GM23338 (cell line): ENCODE measurements around the gene NDUFA12. TPM values are rescaled to one million over a fixed set of nuclear protein-coding genes. Genes with fewer than 3 reads are reported as not detected.

ENCODE experiments used
- ATAC-seq: fragments of 200-7000 bp; cut with Tn5 transposase; 3 replicates; pipeline ENCODE4 v1.9.1; 2020
- DNase-seq: peaks from one replicate; pipeline ENCODE4 v3.0.0-alpha.2; 2015; ENCODE audit warnings: low spot score
- H2AFZ ChIP-seq: fragments of 200-600 bp; sonication (generic); 2 replicates; pipeline ENCODE4 v1.8.0; 2016; ENCODE audit warnings: antibody characterized with exemption, mild to moderate bottlenecking, moderate library complexity
- H3F3A ChIP-seq: fragments of 200-600 bp; sonication (generic); replicated peaks from 2 replicates; pipeline ENCODE4 v1.8.0; 2017; ENCODE audit warnings: antibody characterized with exemption, mixed run types, low read depth
- H3K27ac ChIP-seq: fragments of 200-600 bp; sonication (generic); 2 replicates; pipeline ENCODE4 v1.6.1; 2016; ENCODE audit warnings: low read depth
- H3K27me3 ChIP-seq: fragments of 200-600 bp; sonication (generic); 2 replicates; pipeline ENCODE4 v1.8.0; 2016; ENCODE audit warnings: mild to moderate bottlenecking, mixed run types, moderate library complexity; ENCODE audit not compliant: insufficient read depth
- H3K36me3 ChIP-seq: fragments of 200-600 bp; sonication (generic); 2 replicates; pipeline ENCODE4 v1.8.0; 2016; ENCODE audit warnings: mild to moderate bottlenecking; ENCODE audit not compliant: insufficient read depth
- H3K4me1 ChIP-seq: fragments of 200-600 bp; sonication (generic); 2 replicates; pipeline ENCODE4 v1.8.0; 2016; ENCODE audit warnings: mild to moderate bottlenecking, moderate library complexity; ENCODE audit not compliant: insufficient read depth
- H3K4me2 ChIP-seq: fragments of 200-600 bp; sonication (generic); 2 replicates; pipeline ENCODE4 v1.7.1; 2017; ENCODE audit warnings: mixed run types
- H3K4me3 ChIP-seq: fragments of 200-600 bp; sonication (generic); 2 replicates; pipeline ENCODE4 v1.6.1; 2016; ENCODE audit warnings: mixed run types
- H3K79me2 ChIP-seq: fragments of 200-600 bp; sonication (generic); replicated peaks from 2 replicates; pipeline ENCODE4 v1.8.0; 2017; ENCODE audit warnings: mild to moderate bottlenecking; ENCODE audit not compliant: insufficient read depth
- H3K9me2 ChIP-seq: fragments of 200-600 bp; sonication (generic); 2 replicates; pipeline ENCODE4 v1.8.0; 2017; ENCODE audit not compliant: insufficient read depth
- H4K20me1 ChIP-seq: fragments of 200-600 bp; sonication (generic); replicated peaks from 2 replicates; pipeline ENCODE4 v1.8.0; 2017; ENCODE audit warnings: mild to moderate bottlenecking; ENCODE audit not compliant: insufficient read depth
- H3K27ac Mint-ChIP-seq: 2 replicates; pipeline ENCODE4 v1.8.0; 2020; ENCODE audit warnings: inconsistent platforms, mild to moderate bottlenecking, moderate library complexity, mixed read lengths
- H3K27me3 Mint-ChIP-seq: 3 replicates; pipeline ENCODE4 v1.8.0; 2022; ENCODE audit warnings: low read depth, mild to moderate bottlenecking, moderate library complexity, mixed read lengths, inconsistent platforms; ENCODE audit not compliant: insufficient read depth, poor library complexity
- H3K36me3 Mint-ChIP-seq: 3 replicates; pipeline ENCODE4 v1.8.0; 2021; ENCODE audit warnings: low read depth, mild to moderate bottlenecking, inconsistent platforms, moderate library complexity, mixed read lengths
- H3K4me1 Mint-ChIP-seq: 3 replicates; pipeline ENCODE4 v1.8.0; 2020; ENCODE audit warnings: mild to moderate bottlenecking, inconsistent platforms, mixed read lengths
- H3K4me3 Mint-ChIP-seq: 3 replicates; pipeline ENCODE4 v1.8.0; 2021; ENCODE audit warnings: moderate library complexity, mild to moderate bottlenecking, inconsistent platforms, mixed read lengths
- H3K9me3 Mint-ChIP-seq: 3 replicates; pipeline ENCODE4 v1.8.0; 2020; ENCODE audit warnings: moderate library complexity, mild to moderate bottlenecking, inconsistent platforms, mixed read lengths
- CREB1 ChIP-seq: fragments of 250-450 bp; sonication (Bioruptor Pico); IDR thresholded peaks from 2 replicates; pipeline ENCODE4 v1.5.0; 2020; ENCODE audit warnings: low read depth, mild to moderate bottlenecking, moderate library complexity
- CTCF ChIP-seq, 2 experiments: fragments of 200-600 bp in 1 of 2; sonication (generic) in 1 of 2; conservative IDR thresholded peaks; 2 replicates each; pipeline versions ENCODE4 v1.5.1 to v1.6.1; 2016 to 2017; ENCODE audit warnings: antibody characterized with exemption in 2 of 2, low read depth in 2 of 2, mild to moderate bottlenecking in 2 of 2, moderate library complexity in 1 of 2
- ETS1 ChIP-seq: IDR thresholded peaks from 2 replicates; pipeline ENCODE4 v1.6.1; 2016; ENCODE audit warnings: antibody characterized with exemption
- EZH2 ChIP-seq: fragments of 200-600 bp; sonication (generic); IDR thresholded peaks from one replicate; pipeline ENCODE4 v1.8.0; 2017; ENCODE audit warnings: antibody characterized with exemption, mild to moderate bottlenecking, low read depth; ENCODE audit not compliant: unreplicated experiment
- EZH2phosphoT487 ChIP-seq: fragments of 200-600 bp; sonication (generic); IDR thresholded peaks from one replicate; pipeline ENCODE4 v1.8.1; 2018; ENCODE audit warnings: antibody characterized with exemption; ENCODE audit not compliant: unreplicated experiment
- POLR2AphosphoS5 ChIP-seq: IDR thresholded peaks from 2 replicates; pipeline ENCODE4 v1.6.1; 2016; ENCODE audit warnings: antibody characterized with exemption, low read depth
- STAT1 ChIP-seq: IDR thresholded peaks from one replicate; pipeline ENCODE4 v1.6.1; 2016; ENCODE audit warnings: antibody characterized with exemption; ENCODE audit not compliant: unreplicated experiment
- ZNF331 ChIP-seq: fragments of 250-450 bp; sonication (Bioruptor Pico); IDR thresholded peaks from 2 replicates; pipeline ENCODE4 v1.5.0; 2020; ENCODE audit warnings: low read depth, mild to moderate bottlenecking, moderate library complexity
- polyA plus RNA-seq: library from polyadenylated mRNA; unstranded; fragments of >200 nt; fragmentation: Nextera tagmentation; extraction: Ambion mirVana; gene quantifications from 2 replicates; pipeline ENCODE4 v1.2.1, GENCODE V29; 2016
- total RNA-seq: library from RNA; depleted of rRNA; stranded (reverse); fragments of >200 nt; shearing (Covaris generic); gene quantifications from 2 replicates; pipeline ENCODE4 v1.2.3, GENCODE V29; 2014
- TF ChIP-seq, protein P1 (sequence below): fragments of 250-450 bp; sonication (Bioruptor Pico); IDR thresholded peaks from 2 replicates; pipeline ENCODE4 v1.5.0; 2020; ENCODE audit warnings: mild to moderate bottlenecking, moderate library complexity

The NDUFA12 gene
- total and polyA plus RNA-seq, 2 experiments from 2014 or later: 84.9 to 386 TPM

DNA sequence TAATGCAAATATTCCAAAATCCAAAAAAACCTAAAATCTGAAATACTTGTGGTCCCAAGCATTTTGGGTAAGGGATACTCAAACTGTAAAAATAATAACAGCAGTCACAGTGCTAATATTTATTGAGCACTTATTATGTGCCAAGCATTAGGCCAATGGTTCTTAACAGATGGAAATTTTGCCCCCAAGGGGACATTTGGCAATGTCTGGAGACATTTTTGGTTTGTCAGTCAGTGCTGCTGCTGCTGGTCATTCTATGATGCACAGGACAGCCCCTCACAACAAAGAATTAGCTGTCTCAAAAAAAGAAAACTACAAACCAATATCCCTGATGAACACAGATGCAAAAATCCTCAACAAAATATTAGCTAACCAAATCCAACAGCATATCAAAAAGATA is 5.8 kb downstream of the NDUFA12 start (continued):
- TF ChIP-seq, protein P1, sequence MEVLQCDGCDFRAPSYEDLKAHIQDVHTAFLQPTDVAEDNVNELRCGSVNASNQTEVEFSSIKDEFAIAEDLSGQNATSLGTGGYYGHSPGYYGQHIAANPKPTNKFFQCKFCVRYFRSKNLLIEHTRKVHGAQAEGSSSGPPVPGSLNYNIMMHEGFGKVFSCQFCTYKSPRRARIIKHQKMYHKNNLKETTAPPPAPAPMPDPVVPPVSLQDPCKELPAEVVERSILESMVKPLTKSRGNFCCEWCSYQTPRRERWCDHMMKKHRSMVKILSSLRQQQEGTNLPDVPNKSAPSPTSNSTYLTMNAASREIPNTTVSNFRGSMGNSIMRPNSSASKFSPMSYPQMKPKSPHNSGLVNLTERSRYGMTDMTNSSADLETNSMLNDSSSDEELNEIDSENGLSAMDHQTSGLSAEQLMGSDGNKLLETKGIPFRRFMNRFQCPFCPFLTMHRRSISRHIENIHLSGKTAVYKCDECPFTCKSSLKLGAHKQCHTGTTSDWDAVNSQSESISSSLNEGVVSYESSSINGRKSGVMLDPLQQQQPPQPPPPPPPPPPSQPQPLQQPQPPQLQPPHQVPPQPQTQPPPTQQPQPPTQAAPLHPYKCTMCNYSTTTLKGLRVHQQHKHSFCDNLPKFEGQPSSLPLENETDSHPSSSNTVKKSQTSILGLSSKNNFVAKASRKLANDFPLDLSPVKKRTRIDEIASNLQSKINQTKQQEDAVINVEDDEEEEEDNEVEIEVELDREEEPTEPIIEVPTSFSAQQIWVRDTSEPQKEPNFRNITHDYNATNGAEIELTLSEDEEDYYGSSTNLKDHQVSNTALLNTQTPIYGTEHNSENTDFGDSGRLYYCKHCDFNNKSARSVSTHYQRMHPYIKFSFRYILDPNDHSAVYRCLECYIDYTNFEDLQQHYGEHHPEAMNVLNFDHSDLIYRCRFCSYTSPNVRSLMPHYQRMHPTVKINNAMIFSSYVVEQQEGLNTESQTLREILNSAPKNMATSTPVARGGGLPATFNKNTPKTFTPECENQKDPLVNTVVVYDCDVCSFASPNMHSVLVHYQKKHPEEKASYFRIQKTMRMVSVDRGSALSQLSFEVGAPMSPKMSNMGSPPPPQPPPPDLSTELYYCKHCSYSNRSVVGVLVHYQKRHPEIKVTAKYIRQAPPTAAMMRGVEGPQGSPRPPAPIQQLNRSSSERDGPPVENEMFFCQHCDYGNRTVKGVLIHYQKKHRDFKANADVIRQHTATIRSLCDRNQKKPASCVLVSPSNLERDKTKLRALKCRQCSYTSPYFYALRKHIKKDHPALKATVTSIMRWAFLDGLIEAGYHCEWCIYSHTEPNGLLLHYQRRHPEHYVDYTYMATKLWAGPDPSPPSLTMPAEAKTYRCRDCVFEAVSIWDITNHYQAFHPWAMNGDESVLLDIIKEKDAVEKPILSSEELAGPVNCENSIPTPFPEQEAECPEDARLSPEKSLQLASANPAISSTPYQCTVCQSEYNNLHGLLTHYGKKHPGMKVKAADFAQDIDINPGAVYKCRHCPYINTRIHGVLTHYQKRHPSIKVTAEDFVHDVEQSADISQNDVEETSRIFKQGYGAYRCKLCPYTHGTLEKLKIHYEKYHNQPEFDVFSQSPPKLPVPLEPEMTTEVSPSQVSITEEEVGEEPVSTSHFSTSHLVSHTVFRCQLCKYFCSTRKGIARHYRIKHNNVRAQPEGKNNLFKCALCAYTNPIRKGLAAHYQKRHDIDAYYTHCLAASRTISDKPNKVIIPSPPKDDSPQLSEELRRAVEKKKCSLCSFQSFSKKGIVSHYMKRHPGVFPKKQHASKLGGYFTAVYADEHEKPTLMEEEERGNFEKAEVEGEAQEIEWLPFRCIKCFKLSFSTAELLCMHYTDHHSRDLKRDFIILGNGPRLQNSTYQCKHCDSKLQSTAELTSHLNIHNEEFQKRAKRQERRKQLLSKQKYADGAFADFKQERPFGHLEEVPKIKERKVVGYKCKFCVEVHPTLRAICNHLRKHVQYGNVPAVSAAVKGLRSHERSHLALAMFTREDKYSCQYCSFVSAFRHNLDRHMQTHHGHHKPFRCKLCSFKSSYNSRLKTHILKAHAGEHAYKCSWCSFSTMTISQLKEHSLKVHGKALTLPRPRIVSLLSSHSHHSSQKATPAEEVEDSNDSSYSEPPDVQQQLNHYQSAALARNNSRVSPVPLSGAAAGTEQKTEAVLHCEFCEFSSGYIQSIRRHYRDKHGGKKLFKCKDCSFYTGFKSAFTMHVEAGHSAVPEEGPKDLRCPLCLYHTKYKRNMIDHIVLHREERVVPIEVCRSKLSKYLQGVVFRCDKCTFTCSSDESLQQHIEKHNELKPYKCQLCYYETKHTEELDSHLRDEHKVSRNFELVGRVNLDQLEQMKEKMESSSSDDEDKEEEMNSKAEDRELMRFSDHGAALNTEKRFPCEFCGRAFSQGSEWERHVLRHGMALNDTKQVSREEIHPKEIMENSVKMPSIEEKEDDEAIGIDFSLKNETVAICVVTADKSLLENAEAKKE (CRISPR knock-in tag): no peak

DNA sequence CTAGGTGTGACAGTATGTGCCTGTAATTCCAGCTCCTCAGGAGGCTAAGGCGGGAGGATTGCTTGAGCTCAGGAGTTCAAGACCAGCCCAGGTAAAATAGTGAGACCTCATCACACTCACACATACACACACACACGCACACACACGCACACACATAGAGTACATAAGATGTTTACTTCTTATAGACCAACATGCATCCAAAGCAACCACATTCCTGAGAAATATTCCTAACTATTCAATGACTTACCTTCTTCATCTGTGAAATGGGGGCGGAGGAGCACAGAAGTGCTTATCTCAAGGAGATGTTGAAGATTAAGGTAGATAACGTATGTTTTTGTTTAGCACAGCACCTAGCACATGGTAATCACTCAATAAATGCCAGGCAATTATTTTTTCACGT is 6.4 kb downstream of the NDUFA12 start:
- no peaks in the 10 kb centered on the region for H3K4me1 ChIP-seq
- no peaks in the 10 kb centered on the region for H3K9me2 ChIP-seq
- ATAC-seq: no peak
- Mint-ChIP-seq H3K4me1 (no peaks in the 10 kb centered on the region), H3K4me3 (no peak overlapping the region), H3K27me3 (peaks cover 2% of the 10 kb centered on the region), H3K36me3 (peaks cover 19% of the 10 kb centered on the region), H3K9me3 (no peaks in the 10 kb centered on the region), H3K27ac (no peak overlapping the region)
- peaks cover 5% of the 10 kb centered on the region; the same call in 1 of the 2 replicates for H3K36me3 ChIP-seq
- no peak overlapping the region for H3K4me3 ChIP-seq
- H3K27me3 ChIP-seq: no peaks in the 10 kb centered on the region
- no peak overlapping the region for H3K4me2 ChIP-seq
- no peaks in the 10 kb centered on the region for H3F3A ChIP-seq
- no peaks in the 10 kb centered on the region; the same call in none of the 2 replicates for H4K20me1 ChIP-seq
- no peak overlapping the region for H3K27ac ChIP-seq
- H2AFZ ChIP-seq: no peak overlapping the region
- DNase-seq: no peak
- H3K79me2 ChIP-seq: peaks cover 50% of the 10 kb centered on the region
- TF ChIP-seq EZH2 (no peak), CTCF (conservative IDR thresholded peaks at IDR 0.05; ENCODE audit: low read depth in 2 of 2) (no peak), ZNF331 (CRISPR knock-in tag) (no peak), ETS1 (no peak), CREB1 (no peak), POLR2AphosphoS5 (no peak), EZH2phosphoT487 (no peak), STAT1 (no peak)
